HG03095 (cell line): ENCODE results near the gene ETNK2.
"Not testable (repeated sequence)": the region's sequence is repeated elsewhere in the genome, so short reads cannot be mapped to it uniquely, and the experiment has no call there.

Experiments used
- ATAC-seq: cut with Tn5 transposase; IDR thresholded peaks from one replicate; pipeline ENCODE4 v1.9.1; 2021; ENCODE audit warnings: moderate library complexity; ENCODE audit not compliant: unreplicated experiment

Gene ETNK2

GRCh38 chr1:204102739-204103430, 49.0 kb downstream of the ETNK2 start:
- ATAC-seq, result no peak

- ATAC-seq, result no peak
These were observed 49.7 kb downstream of the ETNK2 start for GRCh38 chr1:204102029-204102611.

- not testable (repeated sequence) for ATAC-seq
These were observed 52.1 kb downstream of the ETNK2 start for GRCh38 chr1:204099754-204100153.

GRCh38 chr1:204098683-204099082, 53.2 kb downstream of the ETNK2 start:
- no peak for ATAC-seq

- ATAC-seq, result no peak
These were observed 54.9 kb downstream of the ETNK2 start for GRCh38 chr1:204096931-204097330.

- no peak for ATAC-seq
These were observed 56.8 kb downstream of the ETNK2 start for GRCh38 chr1:204094856-204095634.

GRCh38 chr1:204094313-204094729, 57.5 kb downstream of the ETNK2 start:
- ATAC-seq, result no peak

- no peak for ATAC-seq
These were observed 58.1 kb downstream of the ETNK2 start for GRCh38 chr1:204093781-204094180.

GRCh38 chr1:204093421-204093717, 58.5 kb downstream of the ETNK2 start:
- no peak for ATAC-seq

GRCh38 chr1:204092632-204093420, 59.0 kb downstream of the ETNK2 start:
- no peak for ATAC-seq

GRCh38 chr1:204091787-204092312, 60.0 kb downstream of the ETNK2 start:
- no peak for ATAC-seq

GRCh38 chr1:204091066-204091465, 60.8 kb downstream of the ETNK2 start:
- no peak for ATAC-seq

GRCh38 chr1:204090132-204090531, 61.7 kb downstream of the ETNK2 start:
- ATAC-seq, result not testable (repeated sequence)

- ATAC-seq, result no peak
These were observed 62.6 kb downstream of the ETNK2 start for GRCh38 chr1:204089044-204089751.

GRCh38 chr1:204088596-204088995, 63.2 kb downstream of the ETNK2 start:
- no peak for ATAC-seq

GRCh38 chr1:204087893-204088528, 63.8 kb downstream of the ETNK2 start:
- ATAC-seq, result no peak

- ATAC-seq, result no peak
These were observed 64.5 kb downstream of the ETNK2 start for GRCh38 chr1:204087181-204087892.

GRCh38 chr1:204085876-204086275, 66.0 kb downstream of the ETNK2 start:
- ATAC-seq, result no peak

GRCh38 chr1:204084247-204084772, 67.5 kb downstream of the ETNK2 start:
- ATAC-seq, result no peak
